HG02798 (cell line): ENCODE results near the gene PIK3R6.

Experiments used
- ATAC-seq: cut with Tn5 transposase; IDR thresholded peaks from one replicate; pipeline ENCODE4 v1.9.1; 2021; ENCODE audit warnings: mild to moderate bottlenecking; ENCODE audit not compliant: unreplicated experiment, poor library complexity

The PIK3R6 gene

DNA sequence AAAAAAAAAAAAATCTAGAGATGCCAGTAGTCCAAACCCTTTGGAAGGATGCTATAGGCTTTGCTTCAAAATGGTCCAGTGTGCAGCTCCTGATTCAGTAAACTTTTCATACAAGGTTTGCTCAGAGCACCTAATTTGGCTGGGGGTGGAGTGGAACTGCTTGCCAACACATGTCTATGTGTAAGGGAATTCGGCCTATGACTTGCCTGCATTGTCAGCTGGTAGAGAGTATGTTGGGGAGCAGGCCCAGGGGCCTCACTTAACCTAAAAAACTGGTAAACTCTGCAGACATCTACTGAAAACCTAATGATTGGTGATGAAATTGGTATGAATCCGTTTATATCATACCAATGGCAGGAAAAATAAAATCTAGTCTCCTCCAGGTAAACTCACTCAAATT lies 66.8 kb downstream of the PIK3R6 start:
- no peak for ATAC-seq

DNA sequence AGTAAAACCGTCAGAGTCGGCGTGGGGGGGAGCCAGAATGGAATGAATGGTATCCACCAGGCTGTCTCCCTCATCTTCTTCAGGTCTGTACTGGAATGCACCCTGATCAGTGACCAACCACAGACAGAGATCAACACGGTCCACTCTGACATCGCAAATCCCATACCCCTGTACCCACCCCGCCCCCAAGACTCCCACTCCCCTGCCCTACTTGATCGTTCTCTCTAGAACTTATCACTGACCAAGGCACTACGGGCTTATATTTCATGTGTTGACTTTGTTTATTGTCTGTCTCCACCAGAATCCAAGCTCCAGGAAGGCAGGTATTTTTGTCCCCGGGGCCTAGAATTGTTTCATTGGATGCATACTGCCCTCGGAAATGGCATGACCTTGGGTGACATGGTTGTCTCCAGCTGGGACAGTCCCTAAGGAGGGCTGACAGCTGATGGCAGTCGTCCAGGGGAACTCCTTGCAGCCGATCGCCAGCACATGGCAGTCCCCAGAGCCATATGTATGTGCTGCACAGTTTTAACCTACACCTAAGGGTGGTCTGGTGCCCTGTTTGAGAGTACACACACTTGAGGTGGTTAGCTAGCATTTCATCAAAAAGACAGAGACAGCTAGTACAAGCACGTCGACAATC lies 67.8 kb downstream of the PIK3R6 start:
- ATAC-seq = no peak

DNA sequence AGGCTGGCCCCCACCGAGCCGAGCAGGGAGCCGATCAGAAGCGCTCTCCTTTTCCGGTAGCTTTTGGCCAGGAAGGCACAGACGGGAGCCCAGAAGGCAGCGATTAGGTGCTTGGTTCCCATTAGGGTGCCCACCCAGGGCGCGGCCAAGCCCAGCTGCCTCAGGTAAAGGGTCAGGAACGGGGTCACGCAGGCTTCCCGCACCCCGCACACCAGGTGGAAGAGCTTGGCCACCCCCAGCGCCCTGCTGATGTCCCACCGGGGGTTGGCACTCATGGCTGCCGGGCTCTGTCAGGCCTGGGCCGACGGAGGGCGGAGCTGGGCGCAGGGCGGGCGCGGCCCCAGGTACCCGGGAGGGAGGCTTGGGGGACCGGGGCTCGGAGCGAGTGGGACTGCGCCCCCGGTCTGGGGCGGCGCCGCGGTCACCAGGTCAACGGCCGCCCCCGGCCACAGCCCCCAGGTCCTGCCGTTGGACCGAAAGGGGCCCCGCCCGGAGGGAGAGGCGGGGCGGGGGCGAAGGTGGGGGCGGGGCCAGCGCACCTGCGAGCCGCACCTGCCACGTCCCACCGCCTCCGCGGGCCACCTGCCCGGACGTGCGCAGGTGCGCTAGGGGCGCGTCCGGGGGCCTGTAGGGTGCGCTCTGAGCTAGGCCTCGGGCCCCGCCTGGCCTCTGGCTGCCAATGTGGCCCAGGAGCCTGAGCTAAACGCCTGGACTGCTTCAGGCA lies 68.5 kb downstream of the PIK3R6 start, which contains the start of gene MFSD6L:
Gene MFSD6L (minus strand): TSS at position 520 of the 724 bp plus-strand sequence. CDS start 245 bp downstream, at position 275.
- ATAC-seq = no peak

DNA sequence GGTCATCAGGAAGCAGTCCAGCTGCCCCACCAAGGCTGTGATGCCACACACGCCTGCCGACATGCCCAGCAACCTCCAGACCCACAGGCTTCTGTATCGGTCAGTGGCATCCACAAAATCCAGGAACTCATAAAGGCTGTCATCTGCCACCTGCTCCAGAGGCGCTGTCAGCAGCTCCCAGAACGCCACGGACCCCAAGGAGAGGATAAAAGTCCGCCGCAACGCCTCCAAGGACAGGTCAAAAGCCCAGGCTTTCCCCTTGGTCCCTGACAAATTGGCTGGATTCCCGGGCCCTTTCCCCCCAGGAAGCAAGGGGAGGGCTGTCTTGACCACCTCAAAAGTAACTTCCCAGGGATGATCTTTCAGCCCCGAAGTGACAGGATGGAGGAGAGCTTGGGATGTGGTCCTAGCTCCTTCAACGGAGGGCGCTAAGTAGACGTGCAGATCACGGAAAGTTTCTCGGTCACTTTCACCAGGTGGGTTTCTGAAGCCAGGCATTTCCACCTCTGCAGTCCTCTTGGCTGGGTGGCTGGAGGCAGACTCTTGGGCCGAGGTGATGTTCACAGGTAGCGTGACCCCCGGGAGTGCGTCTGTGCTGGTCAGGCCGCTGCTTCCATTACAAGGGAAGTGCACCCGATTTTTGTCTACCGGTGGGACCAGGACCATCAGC lies 69.2 kb downstream of the PIK3R6 start:
- ATAC-seq = no peak

DNA sequence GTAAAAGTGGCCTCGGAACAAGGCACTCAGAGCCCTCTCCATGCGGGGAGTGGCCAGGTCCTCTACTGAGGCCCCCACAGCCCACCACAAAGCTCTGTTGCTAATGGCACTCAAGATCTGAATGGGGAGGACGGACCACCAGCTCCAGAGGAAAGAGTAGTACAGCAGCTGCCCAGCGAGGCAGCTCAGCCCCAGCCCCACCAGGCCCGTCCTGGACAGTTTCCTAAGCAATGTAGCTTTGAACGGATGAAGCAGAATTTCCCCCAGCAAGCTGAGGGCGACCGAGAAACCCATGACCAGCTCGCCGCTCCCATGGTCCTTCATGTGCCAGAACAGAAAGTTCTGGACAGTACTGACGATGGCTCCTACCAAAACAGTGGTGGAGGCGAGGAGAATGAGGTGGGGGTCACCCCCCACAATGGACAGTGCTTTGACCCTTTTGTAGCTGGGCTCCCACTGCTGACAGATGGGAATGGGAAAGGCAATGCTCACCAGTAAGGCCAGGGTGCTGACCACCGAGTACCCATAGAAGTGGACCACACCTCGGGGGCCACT lies 69.8 kb downstream of the PIK3R6 start:
- no peak for ATAC-seq

DNA sequence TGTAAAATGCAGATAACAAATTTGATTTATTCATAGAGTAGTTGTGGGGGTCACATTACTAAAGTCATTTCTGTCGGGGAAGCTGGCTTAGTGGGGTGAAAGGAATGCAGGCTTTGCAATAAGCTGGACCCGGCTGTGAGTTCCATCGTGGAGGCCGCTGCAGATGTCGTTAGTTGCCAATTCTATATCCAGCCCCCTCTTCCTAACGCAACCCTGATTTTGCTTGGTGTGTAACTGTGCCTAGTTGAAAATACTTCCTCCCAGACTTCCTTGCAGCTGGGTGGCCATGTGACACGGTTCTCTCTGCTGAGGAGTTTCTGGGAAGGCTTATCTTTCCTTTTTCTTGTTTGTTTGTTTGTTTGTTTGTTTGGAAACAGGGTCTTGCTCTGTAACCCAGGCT lies 72.8 kb downstream of the PIK3R6 start:
- no peak for ATAC-seq

DNA sequence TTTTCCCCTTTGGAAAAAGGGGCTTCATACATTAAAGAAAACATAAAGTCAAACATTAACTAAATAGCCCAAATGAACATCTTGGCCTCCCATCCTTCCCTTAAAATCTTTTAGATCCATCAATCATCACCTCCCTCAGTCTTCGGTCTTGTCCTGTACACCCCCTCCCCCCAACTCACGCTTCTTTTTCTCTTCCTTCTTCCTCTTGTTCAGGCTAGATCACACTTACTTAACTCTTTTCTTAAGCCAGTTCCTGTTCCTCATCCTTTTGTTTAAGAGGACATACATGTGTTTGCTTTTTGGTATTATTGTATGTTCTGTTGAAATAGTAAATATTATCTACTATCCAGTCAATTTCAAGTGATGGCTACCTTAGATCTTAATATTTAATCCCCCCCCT lies 73.8 kb downstream of the PIK3R6 start:
- no peak for ATAC-seq

DNA sequence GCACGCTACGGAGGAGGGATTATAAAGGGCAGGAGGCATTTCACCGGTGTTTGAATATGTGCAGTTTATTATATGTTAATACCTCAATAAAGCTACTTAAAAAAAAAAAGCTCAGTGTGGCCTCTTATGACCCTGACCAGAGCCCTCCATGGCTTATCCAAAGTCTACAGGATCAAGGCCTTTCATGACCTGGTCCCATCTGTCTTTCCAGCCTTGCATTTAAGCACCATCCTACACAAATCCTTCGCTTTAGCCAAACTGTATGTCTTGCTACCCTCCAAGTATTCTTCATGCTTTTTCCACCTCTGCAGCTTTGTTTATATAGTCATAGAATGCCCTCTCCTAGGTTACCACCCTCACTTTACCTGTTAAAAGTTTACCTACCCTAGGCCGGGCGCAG lies 74.8 kb downstream of the PIK3R6 start:
- no peak for ATAC-seq

DNA sequence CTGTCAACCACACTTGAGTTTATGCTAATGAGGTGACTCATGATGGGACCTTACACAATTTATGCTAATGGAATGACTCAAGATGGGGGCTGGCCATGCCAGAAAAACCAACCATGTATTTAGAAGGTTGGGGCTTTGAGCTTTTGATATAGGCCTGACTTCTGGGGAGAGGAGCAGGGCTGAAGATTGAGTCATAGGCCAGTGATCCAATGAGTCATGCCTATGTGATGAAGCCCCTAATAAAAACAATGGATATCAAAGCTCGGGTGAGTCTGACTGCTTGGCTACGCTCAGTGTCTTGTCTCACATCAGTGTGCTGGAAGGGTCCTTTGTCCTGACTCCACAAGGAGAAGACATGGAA lies 75.6 kb downstream of the PIK3R6 start:
- ATAC-seq = no peak

DNA sequence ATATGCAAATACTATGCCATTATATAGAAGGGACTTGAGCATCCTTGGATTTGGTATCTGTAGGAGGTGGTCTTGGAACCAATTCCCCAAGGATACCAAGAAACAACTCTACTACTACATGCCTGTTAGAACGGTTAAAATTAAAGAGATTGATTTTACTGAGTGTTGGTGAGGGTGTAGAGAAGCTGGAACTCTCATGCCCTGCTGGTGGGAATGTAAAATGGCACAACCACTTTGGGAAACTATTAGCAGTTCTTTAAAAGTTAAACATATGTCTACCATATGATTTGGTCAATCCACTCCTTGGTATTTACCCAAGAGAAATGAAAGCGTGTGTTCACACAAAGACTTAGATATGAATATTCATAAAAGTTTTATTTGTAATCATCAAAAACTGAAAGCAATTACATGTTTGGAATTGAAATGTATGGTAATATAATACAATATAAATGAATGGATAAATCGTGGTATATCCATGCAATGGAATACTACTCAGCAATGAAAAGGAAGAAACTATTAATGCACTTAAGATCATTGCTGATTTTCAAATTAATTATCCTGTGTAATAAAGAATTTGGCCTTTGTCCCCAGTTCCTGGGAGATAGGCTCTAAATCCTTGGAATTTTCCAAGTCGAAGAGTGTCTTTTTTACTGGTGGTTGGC lies 76.1 kb downstream of the PIK3R6 start:
- no peak for ATAC-seq

DNA sequence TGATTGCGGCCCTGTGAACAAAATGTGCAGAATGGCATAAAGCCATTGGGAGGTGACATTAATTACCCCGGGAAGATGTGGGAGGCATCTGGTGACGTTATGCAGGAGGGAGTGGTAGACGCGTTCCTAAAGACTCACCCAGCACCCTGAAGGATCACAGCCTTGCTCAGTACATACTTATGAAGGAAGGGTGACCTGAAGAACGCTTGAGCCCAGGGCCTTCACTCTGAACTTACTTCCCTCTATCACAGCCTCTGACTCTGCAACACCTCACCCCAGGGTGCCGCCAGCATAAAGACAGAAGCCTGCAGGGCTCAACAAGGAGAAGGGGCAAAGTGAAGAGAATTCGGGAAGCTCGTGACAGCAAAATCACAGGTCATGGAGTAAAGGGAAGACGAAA lies 77.7 kb downstream of the PIK3R6 start:
- no peak for ATAC-seq

DNA sequence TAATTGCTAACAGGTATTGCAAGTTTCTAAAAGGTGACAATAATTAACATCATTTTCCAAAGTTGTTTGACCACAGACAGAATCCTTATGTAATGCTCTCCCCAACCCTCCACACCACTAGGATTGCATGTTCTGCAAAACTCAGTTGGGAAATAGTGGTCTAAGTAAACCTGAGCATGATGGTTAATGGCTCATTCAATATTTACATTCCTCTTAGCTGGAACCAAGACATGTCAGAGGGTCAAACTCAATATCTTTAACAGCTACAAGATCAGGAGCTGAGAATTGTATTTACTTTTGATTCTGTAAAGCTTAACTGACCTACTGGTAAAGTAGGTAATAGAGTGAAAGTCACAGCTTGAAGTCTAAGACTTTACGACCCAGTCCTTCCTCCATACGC lies 78.5 kb downstream of the PIK3R6 start:
- ATAC-seq = no peak

DNA sequence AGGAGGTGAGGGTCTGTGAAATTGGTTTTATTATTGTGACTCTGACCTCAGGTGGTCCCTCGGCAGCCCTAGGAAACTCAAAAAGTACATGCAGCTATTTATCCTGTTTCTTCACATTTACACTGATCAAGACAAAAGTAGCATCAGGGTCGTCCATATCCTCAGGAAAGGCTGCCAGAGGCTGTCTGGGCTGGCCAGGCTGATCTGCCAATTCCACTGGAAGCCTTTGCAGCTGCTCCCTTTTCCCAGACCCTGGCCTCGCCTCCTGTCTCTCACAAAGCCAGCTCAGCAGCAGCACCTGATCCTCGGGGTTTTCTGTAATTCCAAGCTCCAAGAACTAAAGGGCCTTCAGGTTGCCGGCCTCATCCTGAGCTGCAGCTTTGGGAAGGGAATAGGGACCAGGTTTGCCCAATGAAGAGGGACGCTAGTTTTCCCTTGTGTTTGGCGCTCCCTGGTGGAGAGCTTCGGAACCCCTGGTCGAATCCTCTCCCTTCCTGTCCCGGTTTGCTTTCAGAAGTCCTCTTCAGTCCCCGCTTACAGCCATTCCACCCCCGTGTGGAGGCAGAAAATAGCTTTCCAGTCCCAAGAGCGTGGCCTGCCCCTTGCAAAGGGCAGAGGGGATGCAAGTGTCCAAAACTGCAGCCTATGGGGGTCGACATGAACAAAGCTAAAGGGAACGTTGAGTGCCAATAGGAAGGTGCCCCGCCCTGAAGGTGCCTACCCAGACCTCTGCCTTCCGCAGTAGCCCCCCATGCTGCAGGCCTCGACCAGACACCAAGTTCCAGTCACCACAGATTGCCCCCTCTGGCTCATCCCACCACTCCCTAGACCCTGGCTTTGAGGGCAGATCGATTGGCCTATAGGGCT lies 81.7 kb downstream of the PIK3R6 start:
- no peak for ATAC-seq

DNA sequence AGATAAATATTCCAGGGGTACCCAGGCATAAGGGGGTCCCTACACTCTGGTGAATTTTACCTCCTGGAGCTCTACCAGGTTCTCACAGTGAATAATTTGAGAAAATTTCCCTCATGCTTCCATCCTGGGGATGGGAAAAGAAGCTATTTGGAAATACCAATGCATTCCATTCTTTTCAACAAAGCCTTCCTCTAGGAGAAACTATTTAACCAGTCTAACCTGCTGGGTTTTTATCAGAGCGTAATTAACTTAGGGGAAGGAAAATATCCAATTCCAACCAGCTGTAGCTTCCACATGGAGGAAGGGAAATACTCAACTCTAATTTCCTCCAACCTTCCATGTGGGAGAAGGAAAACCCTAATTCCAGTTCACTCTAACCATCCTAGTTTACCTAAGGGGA lies 85.3 kb downstream of the PIK3R6 start:
- no peak for ATAC-seq

DNA sequence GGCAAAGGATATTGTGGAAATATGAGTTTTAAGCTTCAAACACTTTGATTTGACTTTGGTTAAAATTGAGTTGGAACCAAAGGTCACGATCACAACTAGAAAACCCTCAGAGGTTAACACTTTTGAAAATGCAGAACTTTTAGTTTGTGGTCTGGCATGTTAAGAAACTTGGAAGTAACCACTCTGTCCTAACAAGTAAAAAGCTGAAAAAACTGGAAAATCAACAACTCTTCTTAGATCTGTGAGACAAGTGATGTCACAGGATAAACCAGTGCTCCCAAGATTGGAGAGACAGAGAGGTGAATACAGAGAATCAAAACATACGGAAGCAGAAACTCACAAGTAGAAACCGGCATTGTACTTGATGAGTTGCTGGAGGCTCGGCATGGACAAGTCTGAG lies 85.7 kb downstream of the PIK3R6 start:
- no peak for ATAC-seq

DNA sequence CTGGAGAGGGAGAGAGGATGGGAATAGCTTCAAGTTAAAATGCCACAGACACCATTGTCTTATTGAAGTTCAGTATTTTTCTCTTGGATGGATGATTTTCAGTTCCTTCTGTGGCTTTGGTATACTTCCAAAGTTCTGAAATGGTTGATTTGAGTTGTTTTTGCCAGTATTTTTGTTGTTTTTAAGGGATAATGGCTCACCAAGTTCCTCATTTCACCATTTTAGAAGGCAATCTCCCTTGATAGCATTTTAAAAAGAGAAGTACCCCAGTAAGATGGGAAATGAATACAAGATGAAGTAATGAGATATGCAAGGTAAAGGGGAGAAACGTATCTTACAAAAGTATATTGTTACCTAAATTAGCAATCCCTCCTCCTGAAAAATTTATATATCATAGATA lies 90.6 kb downstream of the PIK3R6 start:
- no peak for ATAC-seq

DNA sequence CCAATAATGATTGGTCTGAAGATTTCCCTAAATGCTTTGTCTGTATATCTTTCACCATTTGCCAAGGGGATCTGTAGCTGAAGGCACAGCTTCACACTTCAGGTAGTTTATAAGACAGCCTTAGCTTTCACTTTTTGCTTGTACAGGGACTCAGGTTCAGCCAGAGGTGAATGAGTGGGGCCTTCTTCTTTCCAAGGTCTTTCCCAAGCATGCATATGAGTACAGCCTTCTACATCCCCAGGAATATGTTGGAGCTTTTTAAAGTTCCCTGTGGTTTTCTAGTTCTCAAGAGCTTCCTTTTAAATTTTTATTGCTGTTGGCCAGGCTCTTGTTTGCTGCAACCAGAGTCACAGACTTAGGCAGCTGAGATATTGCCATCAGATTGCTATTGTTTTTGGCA lies 91.2 kb downstream of the PIK3R6 start:
- ATAC-seq = no peak

DNA sequence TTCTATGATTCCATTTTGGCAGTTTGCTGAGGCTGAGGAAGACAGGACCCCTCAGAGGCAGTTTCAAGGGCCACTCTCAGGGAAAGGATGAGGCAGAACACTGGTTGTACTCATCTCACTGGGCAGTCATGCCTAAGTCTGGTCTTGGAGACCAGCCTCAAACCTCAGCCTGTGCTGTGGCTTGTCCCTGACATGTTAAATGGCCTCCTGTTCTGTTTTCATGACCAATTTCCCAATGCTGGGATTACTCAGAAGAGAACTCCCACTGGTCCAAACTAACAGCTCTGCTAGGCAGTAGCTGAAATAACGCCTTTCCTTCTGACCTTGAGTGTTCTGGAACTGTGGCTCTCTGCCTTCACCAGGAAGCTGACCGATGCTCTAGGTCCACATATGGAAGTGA lies 100.7 kb downstream of the PIK3R6 start:
- no peak for ATAC-seq

DNA sequence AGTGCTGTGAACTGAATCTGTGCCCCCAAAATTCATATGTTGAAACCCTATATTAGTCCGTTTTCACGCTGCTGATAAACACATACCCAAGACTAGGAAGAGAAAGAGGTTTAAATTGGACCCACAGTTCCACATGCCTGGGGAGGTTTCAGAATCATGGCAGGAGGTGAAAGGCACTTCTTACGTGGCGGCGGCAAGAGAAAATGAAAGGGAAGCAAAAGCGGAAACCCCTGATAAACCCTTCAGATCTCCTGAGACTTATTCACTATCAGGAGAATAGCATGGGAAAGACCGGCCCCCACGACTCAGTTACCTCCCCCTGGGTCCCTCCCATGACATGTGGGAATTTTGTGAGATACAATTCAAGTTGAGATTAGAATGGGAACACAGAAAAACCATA lies 105.5 kb downstream of the PIK3R6 start:
- ATAC-seq = no peak

DNA sequence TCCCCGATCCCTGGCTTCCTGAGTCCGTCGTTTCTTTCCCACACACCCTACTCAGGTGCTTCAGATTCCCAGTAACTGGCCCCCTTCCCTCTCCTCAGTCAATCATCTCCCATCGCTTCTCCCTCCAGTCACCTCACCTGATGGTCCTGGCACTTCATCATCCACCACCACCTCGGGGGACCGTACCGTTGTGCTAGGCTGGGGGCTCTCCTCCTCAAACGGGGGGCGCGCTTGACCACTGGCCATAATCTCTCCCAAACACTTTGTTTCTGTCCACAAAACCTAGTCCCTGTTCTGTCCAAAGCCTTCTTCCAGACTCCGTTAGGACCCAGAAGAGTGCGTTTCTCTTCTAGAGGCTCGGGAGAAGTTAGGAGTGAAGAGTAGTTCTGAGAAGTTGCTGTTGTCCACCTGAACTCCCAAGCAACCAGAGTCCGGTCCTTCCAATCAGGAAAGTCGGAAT lies 109.3 kb downstream of the PIK3R6 start, which contains the start of gene SPDYE4:
Gene SPDYE4 (minus strand): TSS at position 410 of the 460 bp plus-strand sequence. CDS start 164 bp downstream, at position 246.
- ATAC-seq = no peak
